A673 (cell line): ENCODE measurements around the gene GPC6. TPM values are rescaled to one million over a fixed set of nuclear protein-coding genes. Genes with fewer than 3 reads are reported as not detected.

Experiments
- BruUV-seq: library from RNA; stranded (reverse); fragments of 400-500 nt; replicated peaks from 2 replicates; lab custom pipeline; 2021; lab: Mats Ljungman, UMichigan
- CTCF ChIA-PET: fragments of 300-600 bp; sonication (Branson Sonifier 250); formaldehyde crosslinking; loops from one replicate; lab custom pipeline; 2022; ENCODE audit warnings: antibody characterized with exemption; lab: Charles Lee
- POLR2A ChIA-PET: fragments of 300-600 bp; sonication (Branson Sonifier 250); formaldehyde crosslinking; loops from one replicate; lab custom pipeline; 2022; ENCODE audit warnings: antibody characterized with exemption; ENCODE audit not compliant: low non-redundant PET; lab: Charles Lee
- DNase-seq: peaks from one replicate; pipeline ENCODE4 v3.0.0-alpha.2; 2015; ENCODE audit warnings: low spot score
- H3K27ac ChIP-seq: fragments of 200-600 bp; sonication (generic); 2 replicates; pipeline ENCODE4 v1.5.1; 2016; ENCODE audit warnings: mixed run types, low read depth, mild to moderate bottlenecking, mixed read lengths, antibody characterized with exemption, low read length; ENCODE audit not compliant: poor library complexity, severe bottlenecking
- H3K27me3 ChIP-seq: fragments of 200-600 bp; sonication (generic); replicated peaks from 2 replicates; pipeline ENCODE4 v1.6.1; 2017; ENCODE audit warnings: mixed run types, low read depth, mild to moderate bottlenecking, mixed read lengths, antibody characterized with exemption, low read length; ENCODE audit not compliant: insufficient read depth, poor library complexity
- H3K36me3 ChIP-seq: fragments of 200-600 bp; sonication (generic); 2 replicates; pipeline ENCODE4 v1.6.1; 2016; ENCODE audit warnings: mixed run types, mild to moderate bottlenecking, mixed read lengths, antibody characterized with exemption, low read length; ENCODE audit not compliant: insufficient read depth, poor library complexity, severe bottlenecking
- H3K4me1 ChIP-seq: fragments of 200-600 bp; sonication (generic); 2 replicates; pipeline ENCODE4 v1.6.1; 2017; ENCODE audit warnings: mixed run types, mild to moderate bottlenecking, mixed read lengths, antibody characterized with exemption, low read length; ENCODE audit not compliant: insufficient read depth, poor library complexity, severe bottlenecking
- H3K4me3 ChIP-seq: fragments of 200-600 bp; sonication (generic); 2 replicates; pipeline ENCODE4 v1.5.1; 2016; ENCODE audit warnings: low read depth, mixed run types, mild to moderate bottlenecking, mixed read lengths, low read length; ENCODE audit not compliant: poor library complexity, severe bottlenecking
- H3K9me3 ChIP-seq: fragments of 200-600 bp; sonication (generic); 2 replicates; pipeline ENCODE4 v1.6.1; 2016; ENCODE audit warnings: mixed run types, low read depth, mild to moderate bottlenecking, mixed read lengths, antibody characterized with exemption, low read length; ENCODE audit not compliant: poor library complexity, severe bottlenecking
- EZH2 ChIP-seq: fragments of 200-600 bp; sonication (generic); IDR thresholded peaks from 2 replicates; pipeline ENCODE4 v1.6.1; 2017; ENCODE audit warnings: borderline replicate concordance, low read depth, mild to moderate bottlenecking, mixed read lengths, antibody characterized with exemption, low read length; ENCODE audit not compliant: poor library complexity, severe bottlenecking
- intact Hi-C: fragments of 100-400 bp; cut with micrococcal nuclease; formaldehyde crosslinking; loops from one replicate; pipeline ENCODE4 v1.10.0; 2022; ENCODE audit not compliant: unreplicated experiment
- total RNA-seq: library from RNA; stranded (reverse); gene quantifications from 2 replicates; pipeline ENCODE4 v1.2.3, GENCODE V29; 2021
- TF ChIP-seq, protein P1 (sequence below): fragments of 300-800, 200-600 bp; sonication (generic); conservative IDR thresholded peaks from 2 replicates; pipeline ENCODE4 v1.5.1; 2017; ENCODE audit warnings: low read depth, mild to moderate bottlenecking, antibody characterized with exemption, low read length, moderate library complexity, mixed read lengths

GPC6 gene
- total RNA-seq, 1 experiment from 2014 or later = 23.3 TPM

DNA sequence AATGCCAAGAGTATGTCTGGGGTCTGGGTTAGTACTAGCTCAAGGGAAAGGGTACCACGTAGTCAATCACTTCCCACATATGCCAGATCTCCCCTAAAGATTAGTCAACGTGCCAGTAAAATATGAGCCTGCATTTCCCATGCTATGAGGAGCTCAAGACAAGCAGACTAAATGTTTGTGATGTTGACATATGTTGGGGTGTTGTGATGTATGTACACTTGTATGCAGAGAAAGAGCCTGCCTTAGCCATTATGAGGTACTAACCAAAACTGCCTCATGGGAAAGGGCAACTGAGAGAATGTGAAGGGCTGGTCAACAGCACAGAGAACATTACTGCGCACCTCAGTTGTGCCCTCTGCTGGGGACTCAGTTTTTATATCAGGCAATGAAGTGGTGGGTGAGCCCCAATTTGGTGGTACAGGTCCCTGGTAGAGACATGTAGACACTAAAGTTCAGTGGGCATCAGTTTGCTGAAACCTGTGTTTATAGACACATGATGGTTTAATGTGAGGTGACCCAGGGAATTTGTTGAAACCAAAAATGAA lies 965.9 kb downstream of the GPC6 start:
- no peak for TF ChIP-seq EZH2
- TF ChIP-seq, protein P1, sequence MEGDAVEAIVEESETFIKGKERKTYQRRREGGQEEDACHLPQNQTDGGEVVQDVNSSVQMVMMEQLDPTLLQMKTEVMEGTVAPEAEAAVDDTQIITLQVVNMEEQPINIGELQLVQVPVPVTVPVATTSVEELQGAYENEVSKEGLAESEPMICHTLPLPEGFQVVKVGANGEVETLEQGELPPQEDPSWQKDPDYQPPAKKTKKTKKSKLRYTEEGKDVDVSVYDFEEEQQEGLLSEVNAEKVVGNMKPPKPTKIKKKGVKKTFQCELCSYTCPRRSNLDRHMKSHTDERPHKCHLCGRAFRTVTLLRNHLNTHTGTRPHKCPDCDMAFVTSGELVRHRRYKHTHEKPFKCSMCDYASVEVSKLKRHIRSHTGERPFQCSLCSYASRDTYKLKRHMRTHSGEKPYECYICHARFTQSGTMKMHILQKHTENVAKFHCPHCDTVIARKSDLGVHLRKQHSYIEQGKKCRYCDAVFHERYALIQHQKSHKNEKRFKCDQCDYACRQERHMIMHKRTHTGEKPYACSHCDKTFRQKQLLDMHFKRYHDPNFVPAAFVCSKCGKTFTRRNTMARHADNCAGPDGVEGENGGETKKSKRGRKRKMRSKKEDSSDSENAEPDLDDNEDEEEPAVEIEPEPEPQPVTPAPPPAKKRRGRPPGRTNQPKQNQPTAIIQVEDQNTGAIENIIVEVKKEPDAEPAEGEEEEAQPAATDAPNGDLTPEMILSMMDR = peak; percentile 74
- no TSS peak for BruUV-seq
- DNase-seq = peak; percentile 80
- Histone ChIP-seq H3K36me3 (no peaks in the 10 kb centered on the region), H3K27ac (peak overlapping the region; percentile 54), H3K9me3 (no peaks in the 10 kb centered on the region), H3K4me1 (peaks cover 49% of the 10 kb centered on the region), H3K4me3 (no peak overlapping the region), H3K27me3 (no peaks in the 10 kb centered on the region)
- ChIA-PET CTCF (interaction anchor here (1.1 to 1.3 kb wide), 2 partner anchors 129 to 152 kb away, joined by 3 to 4 read pairs; no protein-coding TSS in a partner anchor), POLR2A (interaction anchor here (0.6 to 0.7 kb wide), 3 partner anchors 52 to 465 kb away, joined by 3 to 5 read pairs (median 4); no protein-coding TSS in a partner anchor)
- intact Hi-C loops = loop anchor here (2.0 to 10.0 kb wide), 4 partner anchors 152 to 948 kb away; no protein-coding TSS in a partner anchor

DNA sequence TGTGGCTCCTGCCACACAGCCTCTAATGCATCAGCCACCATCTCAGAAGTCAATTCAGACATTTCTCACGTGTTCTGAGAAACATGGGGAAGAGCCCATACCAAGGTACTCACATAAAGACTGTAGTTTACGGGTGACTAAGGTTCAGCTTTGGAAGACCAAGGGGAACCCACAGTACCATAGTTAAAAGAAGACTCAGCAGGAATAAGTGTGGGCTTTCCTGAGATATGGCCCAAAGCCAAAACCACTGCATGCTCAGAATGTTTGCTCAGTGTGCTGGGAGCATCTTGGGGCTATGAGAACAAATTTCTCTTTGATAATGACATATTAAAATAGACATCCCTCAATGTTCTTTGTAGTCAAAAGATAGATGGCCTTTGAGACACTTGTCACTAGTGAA lies 969.1 kb downstream of the GPC6 start:
- intact Hi-C loops = loop anchor here (10.0 kb wide), 2 partner anchors 231 to 951 kb away; no protein-coding TSS in a partner anchor
- DNase-seq = no peak
- no peak overlapping the region for H3K27ac ChIP-seq

DNA sequence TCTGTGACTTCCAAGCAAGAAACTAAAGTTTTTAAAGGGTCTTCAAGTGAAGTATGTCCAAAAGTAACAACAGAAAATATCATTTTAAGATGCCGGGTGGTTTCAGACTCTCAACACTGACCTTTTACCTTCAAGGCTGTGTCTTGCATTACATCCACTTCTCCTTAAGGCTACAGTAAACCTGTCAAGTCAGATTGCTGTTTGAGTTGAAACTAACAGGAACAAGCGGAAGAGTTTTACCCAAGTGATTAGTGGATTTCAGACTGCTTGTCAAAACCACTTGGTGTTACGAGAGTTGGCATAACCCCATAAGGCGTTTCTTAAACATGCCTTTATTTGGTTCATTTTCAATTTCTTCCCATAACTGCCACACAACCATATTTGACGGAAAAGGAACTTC lies 969.8 kb downstream of the GPC6 start:
- TF ChIP-seq EZH2 = no peak
- TF ChIP-seq, protein P1 = no peak
- CTCF ChIA-PET = interaction anchor here (0.7 kb wide), 1 partner anchor 45 kb away, joined by 5 read pairs; no protein-coding TSS in a partner anchor
- Histone ChIP-seq H3K4me3 (no peak overlapping the region), H3K9me3 (no peaks in the 10 kb centered on the region), H3K4me1 (peaks cover 50% of the 10 kb centered on the region), H3K27ac (no peak overlapping the region), H3K36me3 (no peaks in the 10 kb centered on the region), H3K27me3 (no peaks in the 10 kb centered on the region)
- POLR2A ChIA-PET = no interaction called here
- BruUV-seq = no TSS peak
- intact Hi-C loops = loop anchor here (10.0 kb wide), 2 partner anchors 232 to 952 kb away; no protein-coding TSS in a partner anchor
- no peak for DNase-seq

More for the DNA sequence above, 969.1 kb downstream of the GPC6 start:
- no peaks in the 10 kb centered on the region for H3K27me3 ChIP-seq
- H3K9me3 ChIP-seq = no peaks in the 10 kb centered on the region
- no TSS peak for BruUV-seq
- CTCF ChIA-PET = interaction anchor here (0.7 kb wide), 1 partner anchor 44 kb away, joined by 5 read pairs; no protein-coding TSS in a partner anchor
- TF ChIP-seq EZH2 = no peak
- TF ChIP-seq, protein P1 = no peak
- H3K4me3 ChIP-seq = no peak overlapping the region
- POLR2A ChIA-PET = no interaction called here
- no peaks in the 10 kb centered on the region for H3K36me3 ChIP-seq
- peaks cover 56% of the 10 kb centered on the region for H3K4me1 ChIP-seq
